B cell (primary cell): Measurements from ENCODE around the gene IER5L. TPM values are rescaled to one million over a fixed set of nuclear protein-coding genes. Genes with fewer than 3 reads are reported as not detected.

ENCODE experiments used
- ATAC-seq: fragments of 200-7000 bp; cut with Tn5 transposase; one replicate; pipeline ENCODE4 v1.10.0; 2021; ENCODE audit warnings: low read depth, mild to moderate bottlenecking, moderate number of reproducible peaks, moderate library complexity
- CTCF ChIA-PET: fragments of 350-600 bp; sonication (Branson Sonifier 250); formaldehyde crosslinking; loops from one replicate; lab custom pipeline; 2021; ENCODE audit warnings: antibody characterized with exemption, inconsistent platforms; lab: Charles Lee
- POLR2A ChIA-PET: fragments of 350-600 bp; sonication (Branson Sonifier 250); formaldehyde crosslinking; loops from one replicate; lab custom pipeline; 2021; ENCODE audit warnings: antibody characterized with exemption; lab: Charles Lee
- DNase-seq: peaks from one replicate; pipeline ENCODE4 v3.0.0; 2013
- H2AFZ ChIP-seq: 2 replicates; pipeline ENCODE4 v1.6.1; 2012; ENCODE audit warnings: mild to moderate bottlenecking, low read depth, low read length; ENCODE audit not compliant: insufficient read depth, poor library complexity, severe bottlenecking
- H3K27ac ChIP-seq, 2 donors: 1 replicate in 1 of 2; 2 replicates in 1 of 2; pipeline ENCODE4 v1.5.1; 2012 to 2013; ENCODE audit warnings: low read length in 2 of 2, mild to moderate bottlenecking in 2 of 2, moderate library complexity in 1 of 2
- H3K27me3 ChIP-seq, 4 experiments: fragments of 200-600 bp in 1 of 4; sonication (generic) in 1 of 4; replicated peaks in 1 of 4; 1 replicate in 2 of 4; 2 replicates in 2 of 4; pipeline versions ENCODE4 v1.6.1 to v1.7.0; 2013 to 2016; ENCODE audit warnings: low read length in 3 of 4, mild to moderate bottlenecking in 2 of 4, mixed read lengths in 1 of 4, moderate library complexity in 1 of 4; ENCODE audit not compliant: insufficient read depth in 4 of 4, control insufficient read depth in 3 of 4; ENCODE audit errors: control extremely low read depth in 1 of 4
- H3K36me3 ChIP-seq, 2 experiments: replicated peaks in 1 of 2; 1 replicate in 1 of 2; 2 replicates in 1 of 2; pipeline versions ENCODE4 v1.6.1 to v1.7.1; 2013; ENCODE audit warnings: low read length in 1 of 2; ENCODE audit not compliant: insufficient read depth in 2 of 2, control insufficient read depth in 1 of 2; ENCODE audit errors: control extremely low read depth in 1 of 2, extremely low read depth in 1 of 2
- H3K4me1 ChIP-seq, 2 donors: fragments of 200-600 bp in 1 of 2; sonication (generic) in 1 of 2; 1 replicate in 1 of 2; 2 replicates in 1 of 2; pipeline versions ENCODE4 v1.5.1 to v1.6.1; 2013 to 2017; ENCODE audit warnings: low read length in 2 of 2; ENCODE audit not compliant: control insufficient read depth in 2 of 2, insufficient read depth in 2 of 2
- H3K4me2 ChIP-seq: replicated peaks from 2 replicates; pipeline ENCODE3; 2012; ENCODE audit warnings: mild to moderate bottlenecking, low read depth, low read length; ENCODE audit not compliant: poor library complexity, severe bottlenecking
- H3K4me3 ChIP-seq, 5 experiments: fragments of 200-600 bp in 1 of 5; sonication (generic) in 1 of 5; 1 replicate in 3 of 5; 2 replicates in 2 of 5; pipeline versions ENCODE4 v1.5.1 to v1.7.0; 2011 to 2016; ENCODE audit warnings: low read length in 4 of 5, mild to moderate bottlenecking in 4 of 5, low read depth in 2 of 5, control low read depth in 1 of 5, moderate library complexity in 1 of 5; ENCODE audit not compliant: insufficient read depth in 1 of 5; ENCODE audit errors: control extremely low read depth in 1 of 5, extremely low read depth in 1 of 5
- H3K79me2 ChIP-seq: fragments of 200-600 bp; sonication (generic); one replicate; pipeline ENCODE4 v1.6.0; 2016; ENCODE audit warnings: low read length; ENCODE audit not compliant: control insufficient read depth, insufficient read depth
- H3K9ac ChIP-seq: fragments of 200-600 bp; sonication (generic); 2 replicates; pipeline ENCODE4 v1.6.1; 2017; ENCODE audit warnings: mild to moderate bottlenecking, low read length, moderate library complexity
- H3K9me3 ChIP-seq, 3 donors: one replicate each; pipeline versions ENCODE4 v1.6.1 to v1.7.1; 2013; ENCODE audit warnings: low read length in 2 of 3; ENCODE audit not compliant: control insufficient read depth in 2 of 3, insufficient read depth in 1 of 3; ENCODE audit errors: control extremely low read depth in 1 of 3
- H4K20me1 ChIP-seq: 2 replicates; pipeline ENCODE4 v1.6.0; 2012; ENCODE audit warnings: mild to moderate bottlenecking, low read length; ENCODE audit not compliant: insufficient read depth, control insufficient read depth, poor library complexity, severe bottlenecking
- H3K27ac Mint-ChIP-seq: one replicate; pipeline ENCODE4 v1.8.0; 2021; ENCODE audit warnings: mixed read lengths
- H3K27me3 Mint-ChIP-seq: one replicate; pipeline ENCODE4 v1.8.0; 2021; ENCODE audit warnings: mixed read lengths
- H3K4me1 Mint-ChIP-seq: one replicate; pipeline ENCODE4 v1.8.0; 2021; ENCODE audit warnings: mixed read lengths
- H3K4me3 Mint-ChIP-seq: one replicate; pipeline ENCODE4 v1.8.0; 2021; ENCODE audit warnings: mixed read lengths
- H3K9me3 Mint-ChIP-seq: one replicate; pipeline ENCODE4 v1.8.0; 2022; ENCODE audit warnings: mixed read lengths; ENCODE audit not compliant: insufficient read depth
- CTCF ChIP-seq: fragments of 200-600 bp; IDR thresholded peaks from one replicate; pipeline ENCODE4 v1.8.0; 2022; ENCODE audit warnings: antibody characterized with exemption, mild to moderate bottlenecking
- EZH2 ChIP-seq: IDR thresholded peaks from 2 replicates; pipeline ENCODE4 v1.6.1; 2012; ENCODE audit warnings: borderline replicate concordance, low read depth, mild to moderate bottlenecking, moderate library complexity, low read length; ENCODE audit not compliant: insufficient read depth, poor library complexity, severe bottlenecking
- WGBS: methylation state at CpG from one replicate; pipeline ENCODE4 v1.1.5; 2013; ENCODE audit warnings: missing lambda C conversion rate; ENCODE audit not compliant: insufficient coverage; 5-methylcytosine and 5-hydroxymethylcytosine counted together
- intact Hi-C: fragments of 100-400 bp; cut with micrococcal nuclease; formaldehyde crosslinking; loops from one replicate; pipeline ENCODE4 v1.10.0; 2022
- polyA plus RNA-seq: library from polyadenylated mRNA; depleted of rRNA; stranded (reverse); fragments of >200 nt; gene quantifications from 2 replicates; pipeline ENCODE4 v1.2.3, GENCODE V29; 2012
- total RNA-seq, 2 donors: library from RNA; stranded (reverse); fragments of 120-200 nt in 1 of 2; gene quantifications; 1 replicate in 1 of 2; 2 replicates in 1 of 2; pipeline versions ENCODE4 v1.2.3 to v1.2.4, GENCODE V29; 2013 to 2022

Gene IER5L
- total and polyA plus RNA-seq, 2 donors (not counting 1 experiment from before 2014, with no cell fraction given): 1.5 to 12.9 TPM

GRCh38 chr9:129182625-129183494 is 4.8 kb upstream of the IER5L start:
- Histone ChIP-seq H3K79me2 (no peaks in the 10 kb centered on the region), H3K27ac (no peak overlapping the region), H3K4me3 (no peak overlapping the region), H3K27me3 (peaks cover 0 to 18% (median 6%) of the 10 kb centered on the region in 4 experiments), H2AFZ (no peak overlapping the region), H3K4me2 (no peak overlapping the region), H4K20me1 (no peaks in the 10 kb centered on the region), H3K9ac (no peak overlapping the region), H3K36me3 (no peaks in the 10 kb centered on the region), H3K4me1 (peaks cover 4 to 5% of the 10 kb centered on the region in 2 donors), H3K9me3 (peaks cover 0 to 4% (median 4%) of the 10 kb centered on the region in 3 donors)
- DNase-seq (no peak), ATAC-seq (no peak)
- H3K27ac Mint-ChIP-seq: no peak overlapping the region
- no peak overlapping the region for H3K4me3 Mint-ChIP-seq
- POLR2A ChIA-PET: interaction anchor here (0.6 to 0.7 kb wide), 2 partner anchors 365 to 1467 kb away, joined by 3 to 4 read pairs; partner anchors contain the start of genes PTRH1 and TTC16
- H3K4me1 Mint-ChIP-seq: peaks cover 2% of the 10 kb centered on the region
- intact Hi-C loops: no loop called here
- CTCF ChIA-PET: interaction anchor here (0.8 to 22.0 kb wide), 5 partner anchors 9 to 443 kb away, joined by 3 to 382 read pairs (median 5); partner anchors contain the start of gene NTMT1
- no peak for TF ChIP-seq CTCF
- no peak for TF ChIP-seq EZH2
- H3K27me3 Mint-ChIP-seq: peaks cover 12% of the 10 kb centered on the region
- WGBS: 87% methylated on average over 16 of the region's 20 CpGs
- no peaks in the 10 kb centered on the region for H3K9me3 Mint-ChIP-seq

DNA sequence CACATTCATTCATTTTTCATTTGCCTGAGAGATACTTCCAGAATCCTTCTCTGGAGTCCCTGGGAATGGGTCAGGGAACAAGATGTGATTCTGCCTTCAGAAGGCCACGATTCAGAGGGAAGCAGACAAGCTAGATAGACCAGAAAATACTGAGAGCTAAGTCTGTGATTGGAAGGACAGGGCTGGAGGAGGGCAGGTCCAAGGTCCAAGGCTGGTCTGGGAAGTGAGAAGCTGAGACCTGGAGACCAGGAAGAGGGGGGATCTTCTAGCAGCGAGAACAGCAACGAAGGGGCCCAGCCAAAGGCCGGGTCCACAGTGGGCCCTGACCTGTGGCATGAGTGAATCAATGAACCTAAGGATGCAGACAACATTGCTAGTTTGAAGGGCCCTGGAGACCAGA is 4.1 kb upstream of the IER5L start:
- 98% methylated on average over 4 of the region's 4 CpGs for WGBS

More for the DNA sequence above, 4.1 kb upstream of the IER5L start:
- no peak for TF ChIP-seq CTCF
- TF ChIP-seq EZH2: no peak
- no peak for ATAC-seq
- H3K27me3 ChIP-seq: peaks cover 0 to 18% (median 6%) of the 10 kb centered on the region in 4 experiments
- POLR2A ChIA-PET: no interaction called here
- H3K4me1 Mint-ChIP-seq: peaks cover 2% of the 10 kb centered on the region
- H3K36me3 ChIP-seq: no peaks in the 10 kb centered on the region
- no peaks in the 10 kb centered on the region for H3K9me3 Mint-ChIP-seq
- no peak overlapping the region for H3K4me2 ChIP-seq
- no peaks in the 10 kb centered on the region for H3K79me2 ChIP-seq
- peaks cover 12% of the 10 kb centered on the region for H3K27me3 Mint-ChIP-seq
- H3K4me1 ChIP-seq: peaks cover 4 to 5% of the 10 kb centered on the region in 2 donors
- CTCF ChIA-PET: interaction anchor here (1.4 to 22.0 kb wide), 2 partner anchors 9 to 44 kb away, joined by 5 to 382 read pairs; no protein-coding TSS in a partner anchor
- peak overlapping the region; percentile 26 for H3K27ac Mint-ChIP-seq
- H3K4me3 ChIP-seq: no peak overlapping the region
- no peak overlapping the region for H3K4me3 Mint-ChIP-seq
- no peak for DNase-seq
- intact Hi-C loops: no loop called here
- H3K9me3 ChIP-seq: peaks cover 0 to 2% (median 2%) of the 10 kb centered on the region in 3 donors
- H4K20me1 ChIP-seq: no peaks in the 10 kb centered on the region
- H3K9ac ChIP-seq: no peak overlapping the region
- no peak overlapping the region for H2AFZ ChIP-seq
- H3K27ac ChIP-seq: no peak overlapping the region
